ENCODE measurements around the gene EFCAB14.

GRCh38 chr1:46676531-46676930 is 42.4 kb downstream of the EFCAB14 start:
- no peak for TF ChIP-seq CTCF (IDR thresholded peaks at IDR 0.05; ENCODE audit: control extremely low read depth in 1 of 3, insufficient read depth in 1 of 3, low read depth in 1 of 3, low read length in 3 of 3)
- no peak for TF ChIP-seq FOSL1 (IDR thresholded peaks at IDR 0.05; ENCODE audit: insufficient read depth, low read depth, low read length)
- no peak for TF ChIP-seq EZH2 (IDR thresholded peaks at IDR 0.05; ENCODE audit: low read depth, low read length, severe bottlenecking)
- no peak for TF ChIP-seq RAD21 (IDR thresholded peaks at IDR 0.05 in 1 of 2, conservative IDR thresholded peaks at IDR 0.05 in 1 of 2; ENCODE audit: low read depth in 2 of 2, low read length in 2 of 2)
- no peak for TF ChIP-seq SP1 (IDR thresholded peaks at IDR 0.05; ENCODE audit: low read depth, low read length)
- no peak for TF ChIP-seq GTF2F1 (IDR thresholded peaks at IDR 0.05; ENCODE audit: borderline replicate concordance, low read depth, low read length)
- no peak for TF ChIP-seq MAX (IDR thresholded peaks at IDR 0.05)
- TF ChIP-seq HDAC2 (IDR thresholded peaks at IDR 0.05; ENCODE audit: borderline replicate concordance in 1 of 2, low read depth in 2 of 2, low read length in 2 of 2): no peak
- no peak for TF ChIP-seq TAF1 (IDR thresholded peaks at IDR 0.05; ENCODE audit: low read depth, low read length)
